ENCODE measurements around the gene HNRNPL. TPM values are rescaled to one million over a fixed set of nuclear protein-coding genes. Genes with fewer than 3 reads are reported as not detected.

Gene HNRNPL
- total RNA-seq, 1 experiment from 2014 or later = 710 TPM

DNA sequence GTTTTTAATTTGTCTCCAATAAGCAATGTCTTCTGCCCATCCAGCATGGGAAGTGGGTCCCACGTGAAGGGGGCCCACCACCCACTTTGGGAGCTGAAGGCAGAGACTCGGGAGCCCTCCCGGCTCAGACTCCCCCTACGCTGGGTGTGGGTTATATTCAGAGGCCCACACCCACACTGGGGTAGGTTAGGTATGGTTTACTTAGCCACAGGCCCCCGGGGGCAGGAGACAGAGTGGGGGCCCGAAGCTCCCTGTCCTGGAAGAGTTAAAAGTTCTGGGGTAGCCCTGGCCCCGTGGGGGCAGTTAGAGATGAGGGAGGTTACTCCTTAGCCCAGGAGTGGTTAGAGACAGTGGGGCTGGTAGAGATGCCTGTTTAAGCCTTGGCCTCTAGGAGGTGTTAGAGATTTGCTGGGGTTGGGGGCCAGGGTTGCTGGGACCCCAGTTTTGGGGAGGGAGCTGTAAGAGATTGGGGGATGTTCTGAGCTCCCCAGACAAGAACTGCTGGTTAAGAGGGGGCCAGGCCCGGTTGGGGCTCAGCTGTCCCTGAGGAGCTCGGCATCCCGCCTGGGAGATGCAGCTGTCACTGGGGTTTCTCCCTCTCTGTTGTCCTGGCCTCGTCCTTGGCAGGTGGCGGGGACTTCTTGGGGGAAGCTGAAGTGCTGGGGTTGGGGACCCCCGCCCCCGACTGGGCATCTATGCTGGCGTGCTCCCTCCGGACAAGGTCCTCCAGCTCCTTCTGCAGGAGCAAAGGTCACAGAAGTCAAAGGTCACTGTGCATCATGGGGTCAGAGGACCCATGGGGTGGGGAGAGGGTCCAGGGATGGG, 29.0 kb upstream of the HNRNPL start:
- Histone ChIP-seq H3K79me2 (ENCODE audit: insufficient read depth, low read length) (no peaks in the 10 kb centered on the region), H2AK5ac (ENCODE audit: insufficient read length, low read length) (no peak overlapping the region), H3T11ph (ENCODE audit: low read length) (no peak overlapping the region), H2BK5ac (ENCODE audit: insufficient read length, low read length) (no peak overlapping the region), H3K14ac (ENCODE audit: insufficient read depth, low read length) (no peak overlapping the region), H2BK120ac (ENCODE audit: low read depth, low read length, poor library complexity, severe bottlenecking) (no peak overlapping the region), H4K5ac (ENCODE audit: insufficient read length, low read depth, low read length) (no peak overlapping the region), H3K18ac (ENCODE audit: insufficient read length, low read depth, low read length) (no peak overlapping the region), H3K23ac (ENCODE audit: insufficient read length, low read depth, low read length) (no peak overlapping the region), H3K79me1 (ENCODE audit: insufficient read depth, low read depth, low read length, poor library complexity, severe bottlenecking) (no peaks in the 10 kb centered on the region), H3K56ac (ENCODE audit: insufficient read length, low read depth, low read length) (no peak overlapping the region), H2BK12ac (ENCODE audit: insufficient read length, low read depth, low read length) (no peak overlapping the region), H3K9ac (ENCODE audit: extremely low read depth, insufficient read length, low read length) (no peak overlapping the region), H4K20me1 (ENCODE audit: control insufficient read depth, insufficient read depth, insufficient read length) (no peaks in the 10 kb centered on the region), H3K27me3 (ENCODE audit: insufficient read depth, low read length) (peaks cover 2% of the 10 kb centered on the region; the same call in 1 of the 2 replicates), H3K27ac (ENCODE audit: insufficient read length, low read depth, low read length) (no peak overlapping the region), H3K9me3 (ENCODE audit: control insufficient read depth, low read depth, low read length) (no peaks in the 10 kb centered on the region), H3K4me2 (ENCODE audit: insufficient read depth, insufficient read length, low read length) (no peak overlapping the region), H2BK20ac (ENCODE audit: low read depth, low read length, poor library complexity, severe bottlenecking) (no peak overlapping the region), H3K4me1 (ENCODE audit: insufficient read depth, low read length) (peaks cover 3% of the 10 kb centered on the region; the same call in 1 of the 2 replicates), H2BK15ac (ENCODE audit: low read depth, low read length) (no peak overlapping the region), H4K91ac (ENCODE audit: insufficient read length, low read depth, low read length) (no peak overlapping the region), H4K8ac (replicated peaks; ENCODE audit: insufficient read length, low read depth, low read length) (no peak overlapping the region), H3K23me2 (ENCODE audit: insufficient read length, low read depth, low read length, poor library complexity, severe bottlenecking) (no peaks in the 10 kb centered on the region), H3K4ac (ENCODE audit: low read depth, low read length) (no peak overlapping the region), H2AFZ (ENCODE audit: low read length) (no peak overlapping the region)
- Mint-ChIP-seq H3K9me3 (no peaks in the 10 kb centered on the region), H3K36me3 (ENCODE audit: insufficient read depth in 1 of 3, low read depth in 3 of 3) (no peaks in the 10 kb centered on the region; a peak in 1 of 7 replicates), H3K27ac (peak overlapping the region in 1 of 3 experiments; percentile 94; a peak in 1 of 7 replicates), H3K27me3 (ENCODE audit: low read depth) (no peaks in the 10 kb centered on the region), H3K4me1 (peaks cover 19 to 34% of the 10 kb centered on the region in 2 experiments), H3K4me3 (no peak overlapping the region; a peak in 1 of 5 replicates)
- no peak for DNase-seq
- no CpG with 5 or more reads among the region's 16 CpGs for WGBS (ENCODE audit: extremely low coverage, insufficient read length, low lambda C conversion rate)
- TF ChIP-seq, protein P1, sequence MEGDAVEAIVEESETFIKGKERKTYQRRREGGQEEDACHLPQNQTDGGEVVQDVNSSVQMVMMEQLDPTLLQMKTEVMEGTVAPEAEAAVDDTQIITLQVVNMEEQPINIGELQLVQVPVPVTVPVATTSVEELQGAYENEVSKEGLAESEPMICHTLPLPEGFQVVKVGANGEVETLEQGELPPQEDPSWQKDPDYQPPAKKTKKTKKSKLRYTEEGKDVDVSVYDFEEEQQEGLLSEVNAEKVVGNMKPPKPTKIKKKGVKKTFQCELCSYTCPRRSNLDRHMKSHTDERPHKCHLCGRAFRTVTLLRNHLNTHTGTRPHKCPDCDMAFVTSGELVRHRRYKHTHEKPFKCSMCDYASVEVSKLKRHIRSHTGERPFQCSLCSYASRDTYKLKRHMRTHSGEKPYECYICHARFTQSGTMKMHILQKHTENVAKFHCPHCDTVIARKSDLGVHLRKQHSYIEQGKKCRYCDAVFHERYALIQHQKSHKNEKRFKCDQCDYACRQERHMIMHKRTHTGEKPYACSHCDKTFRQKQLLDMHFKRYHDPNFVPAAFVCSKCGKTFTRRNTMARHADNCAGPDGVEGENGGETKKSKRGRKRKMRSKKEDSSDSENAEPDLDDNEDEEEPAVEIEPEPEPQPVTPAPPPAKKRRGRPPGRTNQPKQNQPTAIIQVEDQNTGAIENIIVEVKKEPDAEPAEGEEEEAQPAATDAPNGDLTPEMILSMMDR (conservative IDR thresholded peaks at IDR 0.05) = 0 out of 3 replicates have a peak, but pooled peaks have one; percentile 21
